ENCODE results near the gene EML4. TPM values are rescaled to one million over a fixed set of nuclear protein-coding genes. Genes with fewer than 3 reads are reported as not detected.
A peak's percentile ranks its signal among the peaks of the same experiment; 100 is the strongest.

The EML4 gene
- total and polyA plus RNA-seq, 10 of the 15 experiments (the other 5 are each of a cell fraction or from before 2014, with no cell fraction given), result 23.1 to 91.3 (median 77.4) TPM

GRCh38 chr2:42353792-42354429 is 184.8 kb downstream of the EML4 start (continued):
- TF ChIP-seq ZNF24 (IDR thresholded peaks at IDR 0.05), result no peak
- no peak for TF ChIP-seq CREB1 (IDR thresholded peaks at IDR 0.05; ENCODE audit: low read depth)
- no peak for TF ChIP-seq MTA2 (IDR thresholded peaks at IDR 0.05; ENCODE audit: low read depth)
- TF ChIP-seq RFX5 (IDR thresholded peaks at IDR 0.05; ENCODE audit: low read depth, low read length), result no peak
- TF ChIP-seq RELB (IDR thresholded peaks at IDR 0.05; ENCODE audit: low read depth), result no peak
- TF ChIP-seq TARDBP (IDR thresholded peaks at IDR 0.05; ENCODE audit: borderline replicate concordance), result no peak
- no peak for TF ChIP-seq BCL11A (IDR thresholded peaks at IDR 0.05; ENCODE audit: low read depth, low read length)
- TF ChIP-seq JUND (IDR thresholded peaks at IDR 0.05; ENCODE audit: low read depth, low read length), result no peak

DNA sequence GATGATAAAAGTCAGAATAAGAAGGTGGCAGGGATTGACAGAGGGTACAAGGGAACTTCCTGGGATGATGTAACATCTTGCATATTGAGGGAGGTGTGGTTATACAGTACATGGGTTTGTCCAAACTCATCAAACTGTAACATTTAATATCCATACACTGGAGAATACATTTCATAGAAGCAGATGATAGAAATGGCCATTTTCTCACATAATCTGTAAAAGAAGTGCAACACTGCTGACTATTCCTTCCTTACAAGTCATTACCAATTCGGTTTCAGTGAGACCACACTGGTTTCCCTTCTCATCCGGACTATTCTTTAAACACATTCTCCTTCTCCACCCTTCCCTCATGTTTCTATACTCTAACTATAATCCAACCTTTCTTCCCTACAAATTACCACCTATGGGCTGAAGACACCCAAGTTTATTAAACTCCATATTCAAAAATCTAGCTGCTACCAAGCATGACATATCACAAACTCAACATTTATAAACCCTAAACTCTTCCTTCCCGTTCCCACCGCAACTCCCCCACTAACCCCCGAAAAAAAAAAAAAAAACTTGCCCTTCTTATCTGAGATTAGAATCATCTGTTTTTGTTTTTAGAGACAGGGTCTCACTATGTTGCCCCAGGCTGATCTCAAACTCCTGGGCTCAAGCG is 190.3 kb downstream of the EML4 start:
- in situ Hi-C loops (cut with MboI), result no loop called here

More for the DNA sequence above, 190.3 kb downstream of the EML4 start:
- 1% methylated on average over 6 of the region's 6 CpGs for WGBS (ENCODE audit: insufficient coverage, insufficient replicate concordance, low lambda C conversion rate, missing lambda C conversion rate)
- RAD21 ChIA-PET (ENCODE audit: unreplicated experiment), result interaction anchor here (1.0 kb wide), 1 partner anchor 241 kb away, joined by 3 read pairs; no protein-coding TSS in a partner anchor
- SMC1A ChIA-PET (ENCODE audit: uncharacterized antibody, unreplicated experiment), result interaction anchor here (0.5 to 1.2 kb wide), 3 partner anchors 49 to 259 kb away, joined by 3 to 4 read pairs (median 4); no protein-coding TSS in a partner anchor
- intact Hi-C loops (cut with micrococcal nuclease; ENCODE audit: unreplicated experiment), result no loop called here
- no TSS peak for BruUV-seq (replicated peaks)
- Histone ChIP-seq H3K9ac (ENCODE audit: control insufficient read depth, insufficient read depth, low read length) (peak overlapping the region; percentile 90), H3K36me3 (ENCODE audit: control insufficient read depth in 2 of 2, insufficient read depth in 2 of 2, low read length in 1 of 2) (no peaks in the 10 kb centered on the region), H3K9me3 (replicated peaks; ENCODE audit: control insufficient read depth, insufficient read depth, low read length) (no peaks in the 10 kb centered on the region), H4K20me1 (ENCODE audit: control insufficient read depth, insufficient read depth) (no peaks in the 10 kb centered on the region), H3K4me2 (ENCODE audit: control insufficient read depth, insufficient read depth) (peak overlapping the region; percentile 90), H3K27me3 (replicated peaks in 1 of 2; ENCODE audit: control insufficient read depth in 2 of 2, insufficient read depth in 2 of 2, low read length in 1 of 2) (no peaks in the 10 kb centered on the region), H3K4me3 (peak overlapping the region; percentile 97), H3K27ac (ENCODE audit: control insufficient read depth, insufficient read depth) (peak overlapping the region; percentile 97), H3K4me1 (ENCODE audit: control insufficient read depth, insufficient read depth, low read length) (peaks cover 10% of the 10 kb centered on the region), H3K79me2 (ENCODE audit: control insufficient read depth, insufficient read depth, low read length) (peaks cover 64% of the 10 kb centered on the region), H2AFZ (ENCODE audit: control insufficient read depth, low read depth, low read length) (peak overlapping the region; percentile 22)
- CTCF ChIA-PET, result interaction anchor here (1.1 to 1.4 kb wide), 2 partner anchors 263 to 265 kb away, joined by 4 to 5 read pairs; no protein-coding TSS in a partner anchor
- peak; percentile 64 for TF ChIP-seq RUNX3 (IDR thresholded peaks at IDR 0.05; ENCODE audit: low read length)
- TF ChIP-seq BACH1 (IDR thresholded peaks at IDR 0.05; ENCODE audit: borderline replicate concordance), result no peak
- TF ChIP-seq YY1 (IDR thresholded peaks at IDR 0.05; ENCODE audit: low read depth, low read length), result 0 out of 2 replicates have a peak, but pooled peaks have one; percentile 5
- TF ChIP-seq SPI1 (IDR thresholded peaks at IDR 0.05; ENCODE audit: borderline replicate concordance, insufficient read depth, low read depth, low read length), result 0 out of 2 replicates have a peak, but pooled peaks have one; percentile 1
- TF ChIP-seq ATF7 (IDR thresholded peaks at IDR 0.05; ENCODE audit: low read depth), result peak; percentile 20; the same call in 1 of the 2 replicates
- TF ChIP-seq IKZF1 (conservative IDR thresholded peaks at IDR 0.05), result no peak
- TF ChIP-seq, protein P1, sequence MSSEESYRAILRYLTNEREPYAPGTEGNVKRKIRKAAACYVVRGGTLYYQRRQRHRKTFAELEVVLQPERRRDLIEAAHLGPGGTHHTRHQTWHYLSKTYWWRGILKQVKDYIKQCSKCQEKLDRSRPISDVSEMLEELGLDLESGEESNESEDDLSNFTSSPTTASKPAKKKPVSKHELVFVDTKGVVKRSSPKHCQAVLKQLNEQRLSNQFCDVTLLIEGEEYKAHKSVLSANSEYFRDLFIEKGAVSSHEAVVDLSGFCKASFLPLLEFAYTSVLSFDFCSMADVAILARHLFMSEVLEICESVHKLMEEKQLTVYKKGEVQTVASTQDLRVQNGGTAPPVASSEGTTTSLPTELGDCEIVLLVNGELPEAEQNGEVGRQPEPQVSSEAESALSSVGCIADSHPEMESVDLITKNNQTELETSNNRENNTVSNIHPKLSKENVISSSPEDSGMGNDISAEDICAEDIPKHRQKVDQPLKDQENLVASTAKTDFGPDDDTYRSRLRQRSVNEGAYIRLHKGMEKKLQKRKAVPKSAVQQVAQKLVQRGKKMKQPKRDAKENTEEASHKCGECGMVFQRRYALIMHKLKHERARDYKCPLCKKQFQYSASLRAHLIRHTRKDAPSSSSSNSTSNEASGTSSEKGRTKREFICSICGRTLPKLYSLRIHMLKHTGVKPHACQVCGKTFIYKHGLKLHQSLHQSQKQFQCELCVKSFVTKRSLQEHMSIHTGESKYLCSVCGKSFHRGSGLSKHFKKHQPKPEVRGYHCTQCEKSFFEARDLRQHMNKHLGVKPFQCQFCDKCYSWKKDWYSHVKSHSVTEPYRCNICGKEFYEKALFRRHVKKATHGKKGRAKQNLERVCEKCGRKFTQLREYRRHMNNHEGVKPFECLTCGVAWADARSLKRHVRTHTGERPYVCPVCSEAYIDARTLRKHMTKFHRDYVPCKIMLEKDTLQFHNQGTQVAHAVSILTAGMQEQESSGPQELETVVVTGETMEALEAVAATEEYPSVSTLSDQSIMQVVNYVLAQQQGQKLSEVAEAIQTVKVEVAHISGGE (CRISPR knock-in tag; IDR thresholded peaks at IDR 0.05), result no peak
- TF ChIP-seq PML (IDR thresholded peaks at IDR 0.05; ENCODE audit: low read length), result no peak
- TF ChIP-seq IKZF2 (IDR thresholded peaks at IDR 0.05), result peak; percentile 10 to 15; a peak in 1 of 4 replicates
- POLR2A ChIA-PET, result interaction anchor here (0.7 kb wide), 1 partner anchor 598 kb away, joined by 3 read pairs; no protein-coding TSS in a partner anchor
- ATAC-seq (peak; percentile 2; the same call in 1 of the 3 replicates), DNase-seq (ENCODE audit: low read depth, low spot score) (no peak), FAIRE-seq (no peak)
